H1 (cell line): ENCODE measurements around the gene GLUD1. TPM values are rescaled to one million over a fixed set of nuclear protein-coding genes. Genes with fewer than 3 reads are reported as not detected.

Experiments
- CTCF ChIA-PET: fragments of 300-600 bp; sonication (Branson Sonifier 250); formaldehyde crosslinking; loops from one replicate; lab custom pipeline; 2021; ENCODE audit not compliant: partially characterized antibody; lab: Charles Lee
- POLR2A ChIA-PET: fragments of 300-600 bp; sonication (Branson Sonifier 250); formaldehyde crosslinking; loops from one replicate; lab custom pipeline; 2021; ENCODE audit warnings: inconsistent platforms; ENCODE audit not compliant: partially characterized antibody; lab: Charles Lee
- DNase-seq, 2 experiments: peaks; one replicate each; pipeline versions ENCODE4 v3.0.0 to v3.0.0-alpha.2; 2010 to 2022; ENCODE audit warnings: low spot score in 2 of 2, low read depth in 1 of 2, mixed read lengths in 1 of 2
- FAIRE-seq: peaks from 2 replicates; lab custom pipeline; 2011; peaks lifted over from hg19 to GRCh38; lab: Jason Lieb, UNC
- H2AFZ ChIP-seq: 2 replicates; pipeline ENCODE4 v1.8.1; 2012; ENCODE audit warnings: low read length, inconsistent platforms
- H2AK5ac ChIP-seq: 2 replicates; pipeline ENCODE4 v1.6.1; 2013; ENCODE audit warnings: low read depth, low read length
- H2BK120ac ChIP-seq: replicated peaks from 2 replicates; pipeline ENCODE3; 2013; ENCODE audit warnings: low read depth, low read length, inconsistent platforms
- H2BK12ac ChIP-seq: 2 replicates; pipeline ENCODE4 v1.6.1; 2013; ENCODE audit warnings: low read depth, low read length
- H2BK15ac ChIP-seq: 2 replicates; pipeline ENCODE4 v1.6.1; 2013; ENCODE audit warnings: low read length
- H2BK20ac ChIP-seq: 2 replicates; pipeline ENCODE4 v1.6.1; 2013; ENCODE audit warnings: low read length
- H2BK5ac ChIP-seq: 2 replicates; pipeline ENCODE4 v1.6.1; 2013; ENCODE audit warnings: low read depth, low read length
- H3K14ac ChIP-seq: 2 replicates; pipeline ENCODE4 v1.6.1; 2013; ENCODE audit warnings: inconsistent platforms; ENCODE audit not compliant: insufficient read length
- H3K18ac ChIP-seq: 2 replicates; pipeline ENCODE4 v1.6.1; 2013; ENCODE audit warnings: low read length; ENCODE audit errors: extremely low read depth
- H3K23ac ChIP-seq: 2 replicates; pipeline ENCODE4 v1.6.1; 2013; ENCODE audit warnings: inconsistent platforms; ENCODE audit not compliant: insufficient read length
- H3K23me2 ChIP-seq: 2 replicates; pipeline ENCODE4 v1.6.1; 2013; ENCODE audit warnings: low read depth, low read length
- H3K27ac ChIP-seq: 2 replicates; pipeline ENCODE4 v1.6.1; 2011; ENCODE audit warnings: low read depth, low read length, inconsistent platforms
- H3K27me3 ChIP-seq, 4 experiments: replicated peaks in 1 of 4; 1 replicate in 1 of 4; 2 replicates in 3 of 4; pipeline versions ENCODE4 v1.6.1 to v1.8.1; 2011 to 2013; ENCODE audit warnings: low read length in 3 of 4, mild to moderate bottlenecking in 3 of 4, inconsistent platforms in 2 of 4, mixed read lengths in 2 of 4, moderate library complexity in 1 of 4; ENCODE audit not compliant: control insufficient read depth in 3 of 4, insufficient read depth in 3 of 4; ENCODE audit errors: extremely low read depth in 1 of 4
- H3K36me3 ChIP-seq, 4 experiments: 2 replicates each; pipeline versions ENCODE4 v1.6.1 to v1.8.1; 2011 to 2013; ENCODE audit warnings: mild to moderate bottlenecking in 4 of 4, low read length in 3 of 4, moderate library complexity in 2 of 4, control low read depth in 1 of 4, inconsistent platforms in 1 of 4; ENCODE audit not compliant: insufficient read depth in 4 of 4, control insufficient read depth in 2 of 4
- H3K4ac ChIP-seq: replicated peaks from 2 replicates; pipeline ENCODE3; 2013; ENCODE audit warnings: low read length, low read depth, mixed read lengths, inconsistent platforms; ENCODE audit not compliant: insufficient read length
- H3K4me1 ChIP-seq, 4 experiments: replicated peaks in 1 of 4; 1 replicate in 1 of 4; 2 replicates in 3 of 4; pipeline versions ENCODE4 v1.6.1 to v1.8.1; 2011 to 2013; ENCODE audit warnings: low read length in 3 of 4, inconsistent platforms in 2 of 4, mixed read lengths in 1 of 4; ENCODE audit not compliant: insufficient read depth in 4 of 4, control insufficient read depth in 3 of 4
- H3K4me2 ChIP-seq, 2 experiments: 2 replicates each; pipeline versions ENCODE4 v1.6.1 to v1.8.1; 2011 to 2013; ENCODE audit warnings: low read depth in 2 of 2, low read length in 2 of 2, control low read depth in 1 of 2, inconsistent platforms in 1 of 2, mild to moderate bottlenecking in 1 of 2; ENCODE audit not compliant: insufficient read depth in 1 of 2
- H3K4me3 ChIP-seq, 4 experiments: fragments of 200-600, 300-600 bp in 1 of 4; sonication (generic), shearing (Covaris generic), sonication (Bioruptor Twin) in 1 of 4; 2 replicates each; pipeline versions ENCODE4 v1.5.1 to v1.8.1; 2011 to 2016; ENCODE audit warnings: low read length in 4 of 4, low read depth in 3 of 4, control low read depth in 2 of 4, inconsistent platforms in 2 of 4, mild to moderate bottlenecking in 2 of 4, mixed read lengths in 1 of 4, moderate library complexity in 1 of 4; ENCODE audit not compliant: insufficient read depth in 2 of 4; ENCODE audit errors: extremely low read depth in 1 of 4
- H3K56ac ChIP-seq: replicated peaks from 2 replicates; pipeline ENCODE3; 2013; ENCODE audit warnings: low read depth, mild to moderate bottlenecking, mixed read lengths, low read length, inconsistent platforms; ENCODE audit not compliant: insufficient read length
- H3K79me1 ChIP-seq: 2 replicates; pipeline ENCODE4 v1.6.1; 2013; ENCODE audit warnings: low read depth, low read length, control low read depth
- H3K79me2 ChIP-seq, 2 experiments: 2 replicates each; pipeline versions ENCODE4 v1.6.1 to v1.8.1; 2012 to 2013; ENCODE audit warnings: low read length in 2 of 2, mild to moderate bottlenecking in 2 of 2, inconsistent platforms in 1 of 2; ENCODE audit not compliant: insufficient read depth in 2 of 2, control insufficient read depth in 1 of 2
- H3K9ac ChIP-seq, 4 experiments: replicated peaks in 1 of 4; 1 replicate in 1 of 4; 2 replicates in 3 of 4; pipeline versions ENCODE4 v1.6.1 to v1.8.1; 2011 to 2013; ENCODE audit warnings: low read depth in 3 of 4, low read length in 3 of 4, control low read depth in 2 of 4, mild to moderate bottlenecking in 2 of 4, moderate library complexity in 2 of 4, inconsistent platforms in 1 of 4; ENCODE audit errors: extremely low read depth in 1 of 4
- H3K9me3 ChIP-seq, 2 experiments: 2 replicates each; pipeline versions ENCODE4 v1.6.1 to v1.8.1; 2012 to 2013; ENCODE audit warnings: mild to moderate bottlenecking in 2 of 2, moderate library complexity in 2 of 2, control low read depth in 1 of 2, inconsistent platforms in 1 of 2, low read depth in 1 of 2, low read length in 1 of 2, mixed read lengths in 1 of 2; ENCODE audit not compliant: insufficient read depth in 2 of 2
- H4K20me1 ChIP-seq, 2 experiments: replicated peaks in 1 of 2; 2 replicates each; pipeline versions ENCODE3 to v1.8.1; 2011 to 2013; ENCODE audit warnings: inconsistent platforms in 2 of 2, low read length in 2 of 2, mild to moderate bottlenecking in 1 of 2; ENCODE audit not compliant: insufficient read depth in 2 of 2, control insufficient read depth in 1 of 2
- H4K5ac ChIP-seq: 2 replicates; pipeline ENCODE4 v1.6.1; 2013; ENCODE audit warnings: low read length, low read depth, mixed read lengths, inconsistent platforms; ENCODE audit not compliant: insufficient read length
- H4K8ac ChIP-seq: 2 replicates; pipeline ENCODE4 v1.8.0; 2013; ENCODE audit warnings: mild to moderate bottlenecking, moderate library complexity, low read length, inconsistent platforms; ENCODE audit not compliant: insufficient read depth; ENCODE audit errors: extremely low read depth
- H4K91ac ChIP-seq: replicated peaks from 2 replicates; pipeline ENCODE3; 2013; ENCODE audit warnings: low read length, mixed read lengths, inconsistent platforms; ENCODE audit not compliant: insufficient read length
- BCL11A ChIP-seq, 2 experiments: IDR thresholded peaks; one replicate each; pipeline ENCODE4 v1.6.1; 2011; ENCODE audit warnings: low read depth in 2 of 2, low read length in 2 of 2, mild to moderate bottlenecking in 2 of 2
- BRCA1 ChIP-seq: IDR thresholded peaks from 2 replicates; pipeline ENCODE4 v1.6.1; 2012; ENCODE audit warnings: low read depth, low read length, improper control_type of control experiment
- CTBP2 ChIP-seq: IDR thresholded peaks from 2 replicates; pipeline ENCODE4 v1.7.0; 2011; ENCODE audit warnings: borderline replicate concordance, mild to moderate bottlenecking, moderate library complexity, mixed read lengths, low read length; ENCODE audit not compliant: insufficient read depth, insufficient read length
- RNF2 ChIP-seq: fragments of 200-900, 300-1000 bp; sonication (generic); IDR thresholded peaks from 2 replicates; pipeline ENCODE4 v1.7.1; 2016; ENCODE audit warnings: borderline replicate concordance, low read depth, mild to moderate bottlenecking, antibody characterized with exemption, low read length; ENCODE audit not compliant: poor library complexity, severe bottlenecking; ENCODE audit errors: missing control alignments
- RXRA ChIP-seq: IDR thresholded peaks from 2 replicates; pipeline ENCODE4 v1.6.1; 2011; ENCODE audit warnings: low read depth, mild to moderate bottlenecking, low read length, moderate library complexity; ENCODE audit not compliant: insufficient read depth
- SIRT6 ChIP-seq: IDR thresholded peaks from one replicate; pipeline ENCODE4 v1.7.1; 2012; ENCODE audit warnings: low read length, inconsistent platforms
- SIX5 ChIP-seq: IDR thresholded peaks from 2 replicates; pipeline ENCODE4 v1.6.1; 2011; ENCODE audit warnings: mild to moderate bottlenecking, low read depth, low read length
- TBP ChIP-seq: IDR thresholded peaks from 2 replicates; pipeline ENCODE4 v1.6.1; 2011; ENCODE audit warnings: low read depth, low read length, improper control_type of control experiment
- WGBS, 2 experiments: shearing (Covaris generic) in 1 of 2; methylation state at CpG; one replicate each; pipeline versions ENCODE4 v1.1.6 to v1.1.7; 2013 to 2015; ENCODE audit warnings: low lambda C conversion rate in 2 of 2, mixed read lengths in 2 of 2, inconsistent platforms in 1 of 2, low coverage in 1 of 2, missing lambda C conversion rate in 1 of 2; ENCODE audit not compliant: insufficient replicate concordance in 2 of 2, insufficient coverage in 1 of 2, insufficient read length in 1 of 2; ENCODE audit errors: extremely low coverage in 1 of 2, missing lambda C conversion rate in 1 of 2; 5-methylcytosine and 5-hydroxymethylcytosine counted together
- polyA plus RNA-seq, 7 experiments: library from polyadenylated mRNA; depleted of rRNA in 3 of 7; stranded (reverse) in 5 of 7; unstranded in 2 of 7; fragments of >200 nt in 5 of 7; fragments of 200-250 nt in 2 of 7; gene quantifications; 1 replicate in 5 of 7; 2 replicates in 1 of 7; 4 replicates in 1 of 7; pipeline versions ENCODE4 v1.2.1 to v1.2.3, GENCODE V29; 2011 to 2013; ENCODE audit warnings: missing spikeins in 2 of 7, mixed read lengths in 2 of 7
- total RNA-seq: library from RNA; stranded (reverse); fragmentation: NEBNext Ultra II Directional; extraction: Animal tissue kit (Norgen Biotek cat#: 25700); gene quantifications from 2 replicates; pipeline ENCODE4 v1.2.1, GENCODE V29; 2021

Gene GLUD1
- total and polyA plus RNA-seq, 2 of the 8 experiments (the other 6 are each of a cell fraction or from before 2014, with no cell fraction given), result 41.0 to 96.2 TPM

DNA sequence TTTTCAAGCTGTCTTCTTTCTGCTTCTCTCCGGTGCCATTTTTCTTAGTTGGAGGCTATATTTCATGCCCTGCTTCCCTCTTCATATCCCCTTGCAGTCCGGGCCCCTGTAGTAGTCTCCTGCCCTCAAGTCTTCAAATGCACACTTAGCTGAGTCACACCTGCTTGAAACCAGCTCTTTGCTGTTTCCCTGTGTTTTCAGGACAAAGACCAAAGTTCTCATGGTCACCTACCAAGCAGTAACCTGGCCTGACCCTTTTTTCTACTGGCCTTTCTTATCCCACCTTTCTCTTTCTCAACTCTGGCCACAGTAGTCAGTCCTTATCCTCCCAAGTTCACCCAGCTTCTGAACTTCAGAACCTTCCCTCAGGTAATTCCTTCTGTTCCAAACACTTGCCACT, 28.5 kb downstream of the GLUD1 start:
- DNase-seq, result no peak
- Histone ChIP-seq H4K91ac (no peak overlapping the region), H3K18ac (no peak overlapping the region), H2BK20ac (no peak overlapping the region), H4K20me1 (no peaks in the 10 kb centered on the region), H2BK12ac (no peak overlapping the region), H3K36me3 (peaks cover 2 to 35% (median 18%) of the 10 kb centered on the region in 4 experiments; a peak in 7 of 8 replicates), H3K4me1 (no peaks in the 10 kb centered on the region), H3K14ac (no peak overlapping the region), H2BK5ac (no peak overlapping the region), H4K8ac (no peak overlapping the region), H3K27ac (no peak overlapping the region), H3K9me3 (no peaks in the 10 kb centered on the region), H3K79me1 (no peaks in the 10 kb centered on the region), H3K23ac (no peak overlapping the region), H3K56ac (no peak overlapping the region), H3K4me3 (no peak overlapping the region), H3K23me2 (no peaks in the 10 kb centered on the region), H3K4ac (no peak overlapping the region), H3K9ac (no peak overlapping the region), H2AK5ac (no peak overlapping the region), H3K79me2 (no peaks in the 10 kb centered on the region), H3K27me3 (no peaks in the 10 kb centered on the region), H3K4me2 (no peak overlapping the region), H4K5ac (no peak overlapping the region), H2AFZ (no peak overlapping the region), H2BK120ac (no peak overlapping the region), H2BK15ac (no peak overlapping the region)
- ChIA-PET CTCF (interaction anchor here (1.1 kb wide), 1 partner anchor 74 kb away, joined by 3 read pairs; no protein-coding TSS in a partner anchor), POLR2A (no interaction called here)
- WGBS, 2 experiments, result 95% methylated on average over 2 of the region's 2 CpGs; no CpG with 5 or more reads in 1 of the 2 experiments
- TF ChIP-seq BRCA1, result no peak
- TF ChIP-seq TBP, result no peak
- no peak for TF ChIP-seq RXRA
- no peak for TF ChIP-seq RNF2
- TF ChIP-seq CTBP2, result no peak
- no peak for TF ChIP-seq BCL11A (IDR thresholded peaks at IDR 0.05; ENCODE audit: low read depth in 2 of 2, low read length in 2 of 2)
- TF ChIP-seq SIRT6, result no peak
- no peak for TF ChIP-seq SIX5
- no peak for FAIRE-seq
